TTC549 (cell line): ENCODE results near the gene VRK3.
A peak's percentile ranks its signal among the peaks of the same experiment; 100 is the strongest.

Experiments used
- FAIRE-seq: peaks from 2 replicates; lab custom pipeline; 2012; peaks lifted over from hg19 to GRCh38; lab: Jason Lieb, UNC

Gene VRK3

DNA sequence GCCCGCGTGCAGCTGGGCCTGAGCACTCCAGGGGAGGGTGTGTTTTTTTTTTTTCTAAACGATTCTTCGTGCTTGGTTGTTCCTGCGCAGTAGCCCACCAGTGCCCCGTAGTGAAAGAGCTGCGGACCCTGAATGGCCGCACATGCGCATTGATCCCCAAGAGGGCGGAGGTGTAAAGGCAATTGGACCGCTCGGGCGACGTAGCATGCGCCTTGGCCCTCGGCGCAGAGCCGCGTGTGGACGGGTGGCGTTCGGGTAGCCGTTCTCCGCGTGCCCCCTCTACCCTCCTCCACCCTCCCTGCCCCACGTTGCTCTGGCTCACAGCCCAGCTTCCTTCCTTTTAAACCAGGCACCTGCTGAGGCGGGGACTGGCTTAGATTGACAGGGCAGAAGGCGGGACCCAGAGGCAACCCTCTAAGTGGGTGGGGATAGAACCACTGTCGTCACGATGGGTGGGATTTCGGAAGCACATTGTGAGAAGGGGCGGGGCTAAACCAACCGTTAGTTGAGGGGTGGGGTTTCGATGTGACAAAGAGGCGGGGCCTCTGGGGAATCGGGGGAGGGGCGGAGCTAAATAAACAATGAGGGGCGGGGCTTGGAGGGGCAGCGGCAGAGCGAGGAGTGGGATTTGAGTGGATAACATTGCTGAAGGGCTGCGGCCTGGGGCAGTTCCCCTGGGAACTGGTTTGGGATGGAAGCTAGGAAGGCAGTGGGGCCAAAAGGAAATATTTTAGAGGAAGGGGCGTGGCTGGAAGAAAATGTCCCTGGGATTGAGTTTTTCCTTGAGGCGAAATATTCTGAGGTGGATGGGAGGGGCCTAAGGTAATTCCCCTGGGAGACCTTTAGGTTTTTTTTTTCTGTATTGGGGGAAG, 95.3 kb downstream of the VRK3 start:
- FAIRE-seq = peak; percentile 65

DNA sequence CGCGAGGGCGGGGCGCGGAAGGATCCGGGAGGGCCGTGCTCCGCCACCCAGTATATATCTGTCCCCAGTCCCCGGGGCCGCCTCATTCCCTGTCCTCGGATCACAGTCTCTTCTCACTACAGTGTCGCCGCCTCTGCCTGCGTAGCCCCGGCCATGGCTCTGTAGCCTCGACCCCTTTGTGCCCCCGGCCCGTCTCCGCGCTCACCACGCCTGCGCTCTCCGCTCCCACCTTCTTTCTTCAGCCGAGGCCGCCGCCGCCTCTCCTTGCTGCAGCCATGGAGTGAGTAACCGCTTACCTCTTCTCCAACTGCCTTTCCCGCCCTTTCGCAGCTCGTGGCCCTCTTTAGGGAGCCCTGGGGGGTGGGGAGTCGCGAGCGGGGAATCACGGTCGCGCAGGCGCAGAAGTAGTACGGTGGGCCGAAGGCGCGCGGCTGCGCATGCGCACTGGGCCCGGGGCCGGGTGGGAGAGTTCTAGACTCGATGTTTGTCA, 96.0 kb downstream of the VRK3 start, which contains the start of the genes ATF5 and NUP62:
Gene ATF5 (plus strand): TSS at position 85 of the 490 bp plus-strand sequence. CDS start 1,646 bp downstream, outside the sequence.
Gene NUP62 (minus strand): TSS at position 384 of the 490 bp plus-strand sequence. CDS start 19,697 bp downstream, outside the sequence.
- no peak for FAIRE-seq

DNA sequence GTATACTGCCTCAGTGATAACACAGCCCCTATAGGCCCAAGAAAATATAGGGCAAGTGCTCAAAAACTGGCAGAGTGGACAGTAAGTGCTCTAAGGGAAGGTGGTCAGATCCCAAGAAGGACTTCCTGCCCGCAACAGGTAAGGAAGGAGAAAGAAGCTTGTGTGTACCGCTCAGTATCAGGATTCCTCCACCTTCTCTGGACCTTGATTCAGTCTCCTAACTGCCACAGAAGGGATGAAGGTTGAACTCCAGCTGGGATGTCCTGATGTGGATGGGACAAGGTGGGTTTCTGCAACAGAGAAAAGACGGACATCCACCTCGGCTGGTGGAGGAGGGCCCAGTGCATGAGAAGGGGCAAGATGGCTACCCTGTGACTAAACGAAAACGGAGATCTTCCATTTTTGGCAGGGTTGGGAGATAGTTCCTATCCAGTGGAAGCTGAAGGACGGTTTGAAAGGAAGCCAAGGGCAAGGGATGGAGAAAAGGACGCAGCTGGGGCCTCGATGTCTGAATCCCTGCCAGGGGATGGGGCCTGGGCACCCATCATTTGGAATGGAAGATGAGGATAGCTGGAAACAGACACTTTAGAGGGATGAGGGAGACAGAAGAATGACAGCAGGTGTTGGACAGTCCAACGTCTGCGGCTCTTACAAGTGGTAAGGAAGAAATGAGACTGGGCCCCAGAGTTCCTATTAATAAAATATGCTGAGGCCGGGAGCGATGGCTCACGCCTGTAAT, 97.5 kb downstream of the VRK3 start:
- FAIRE-seq = no peak

DNA sequence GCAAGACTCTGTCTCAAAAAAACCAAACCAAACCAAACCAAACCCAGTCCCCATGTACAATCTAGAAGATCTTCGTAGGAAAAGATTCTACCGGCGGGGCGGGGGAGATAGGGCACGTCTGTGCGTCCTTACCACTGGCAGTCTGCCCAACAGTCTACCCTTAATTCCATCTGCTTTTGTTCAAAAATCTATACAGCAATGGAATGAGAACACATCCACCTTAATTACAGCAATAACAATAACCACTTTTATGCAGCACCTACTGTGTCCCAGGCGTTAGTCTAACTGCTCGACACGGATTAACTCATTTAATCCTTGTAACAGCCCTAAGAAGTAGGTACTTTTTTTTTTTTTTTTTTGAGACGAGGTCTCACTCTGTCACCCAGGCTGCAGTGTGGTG, 98.7 kb downstream of the VRK3 start:
- FAIRE-seq = no peak
